Adipocyte (in vitro differentiated cells): Measurements from ENCODE around the gene FOXK2.
"Not testable (repeated sequence)": the region's sequence is repeated elsewhere in the genome, so short reads cannot be mapped to it uniquely, and the experiment has no call there.

Source experiments
- DNase-seq: peaks from one replicate; pipeline ENCODE4 v3.0.0-alpha.2; 2015; ENCODE audit warnings: low read depth
- H3K27me3 ChIP-seq: replicated peaks from 2 replicates; pipeline ENCODE4 v1.7.0; 2013; ENCODE audit warnings: mild to moderate bottlenecking, low read length, moderate library complexity; ENCODE audit not compliant: control insufficient read depth, insufficient read depth
- H3K36me3 ChIP-seq: 2 replicates; pipeline ENCODE4 v1.7.0; 2013; ENCODE audit warnings: low read length, mild to moderate bottlenecking, moderate library complexity; ENCODE audit not compliant: control insufficient read depth, insufficient read depth, severe bottlenecking
- H3K4me1 ChIP-seq: 2 replicates; pipeline ENCODE4 v1.7.0; 2013; ENCODE audit warnings: mild to moderate bottlenecking, low read length, moderate library complexity; ENCODE audit not compliant: control insufficient read depth, insufficient read depth
- H3K4me3 ChIP-seq: 2 replicates; pipeline ENCODE4 v1.7.0; 2013; ENCODE audit warnings: mild to moderate bottlenecking, low read length, moderate library complexity
- H3K9ac ChIP-seq: 2 replicates; pipeline ENCODE4 v1.7.0; 2013; ENCODE audit warnings: mild to moderate bottlenecking, low read length, moderate library complexity
- H3K9me3 ChIP-seq: 2 replicates; pipeline ENCODE4 v1.7.0; 2013; ENCODE audit warnings: mild to moderate bottlenecking, low read length, moderate library complexity; ENCODE audit not compliant: control insufficient read depth

The FOXK2 gene

DNA sequence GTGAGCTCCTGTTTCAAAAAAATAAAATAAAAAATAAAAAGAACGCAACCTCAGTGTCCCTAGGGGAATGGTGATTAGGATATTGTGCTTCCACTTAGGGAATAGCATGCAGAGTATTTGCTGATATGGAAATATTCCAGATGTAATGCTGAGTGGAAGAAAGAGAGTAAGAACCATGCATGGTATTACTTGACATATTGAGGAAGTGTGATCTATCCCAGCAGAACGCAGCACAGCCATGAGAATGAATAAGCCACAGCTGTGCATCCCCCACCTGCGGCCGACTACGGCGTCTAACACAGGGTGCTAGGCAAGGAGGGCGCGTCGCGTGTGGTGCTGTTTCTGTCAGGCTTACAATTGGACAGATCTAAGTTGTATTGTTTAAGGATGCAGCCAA lies 49.5 kb downstream of the FOXK2 start:
- H3K4me1 ChIP-seq, result peaks cover 34% of the 10 kb centered on the region
- DNase-seq, result no peak
- H3K9me3 ChIP-seq, result no peaks in the 10 kb centered on the region
- no peak overlapping the region for H3K4me3 ChIP-seq
- no peak overlapping the region for H3K9ac ChIP-seq
- no peaks in the 10 kb centered on the region for H3K27me3 ChIP-seq
- H3K36me3 ChIP-seq, result peaks cover 48% of the 10 kb centered on the region

DNA sequence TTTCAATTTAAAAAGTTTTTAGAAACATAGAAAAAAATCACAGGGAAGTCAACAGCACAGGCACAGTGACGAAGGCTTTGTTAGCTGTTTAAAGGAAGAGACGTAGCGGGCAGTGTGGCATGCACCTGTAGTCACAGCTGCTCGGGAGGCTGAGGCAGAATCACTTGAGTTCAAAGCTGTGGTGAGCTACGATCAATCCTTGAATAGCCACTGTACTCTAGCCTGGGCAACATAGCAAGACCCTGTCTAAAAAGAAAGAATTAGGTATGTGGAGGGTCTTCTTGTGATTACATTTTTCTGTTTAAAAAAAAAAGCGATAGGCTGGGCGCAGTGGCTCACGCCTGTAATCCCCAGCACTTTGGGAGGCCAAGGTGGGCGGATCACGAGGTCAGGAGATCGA lies 50.1 kb downstream of the FOXK2 start:
- Histone ChIP-seq H3K9me3 (no peaks in the 10 kb centered on the region), H3K27me3 (no peaks in the 10 kb centered on the region), H3K4me1 (peaks cover 31% of the 10 kb centered on the region), H3K9ac (no peak overlapping the region), H3K36me3 (peaks cover 54% of the 10 kb centered on the region), H3K4me3 (no peak overlapping the region)
- no peak for DNase-seq

DNA sequence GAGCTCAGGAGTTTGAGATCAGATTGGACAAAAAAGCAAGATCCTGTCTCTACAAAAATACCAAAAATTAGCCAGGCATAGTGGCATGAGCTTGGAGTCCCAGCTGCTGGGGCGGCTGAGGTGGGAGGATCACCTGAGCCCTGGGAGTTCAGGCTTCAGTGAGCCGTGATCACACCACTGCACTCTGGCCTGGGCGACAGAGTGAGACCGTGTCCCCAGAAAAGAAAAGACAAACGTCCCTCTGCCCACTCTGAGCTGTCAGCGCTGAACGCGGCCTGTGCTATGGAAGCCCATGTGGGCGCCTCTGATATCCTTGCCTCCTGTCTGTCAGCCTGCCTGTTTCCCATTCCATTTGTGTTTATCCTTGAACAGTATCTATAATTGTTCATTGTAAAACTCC lies 50.7 kb downstream of the FOXK2 start:
- DNase-seq, result no peak
- peaks cover 55% of the 10 kb centered on the region for H3K36me3 ChIP-seq
- H3K4me1 ChIP-seq, result peaks cover 30% of the 10 kb centered on the region
- no peaks in the 10 kb centered on the region for H3K9me3 ChIP-seq
- no peak overlapping the region for H3K4me3 ChIP-seq
- no peaks in the 10 kb centered on the region for H3K27me3 ChIP-seq
- no peak overlapping the region for H3K9ac ChIP-seq

DNA sequence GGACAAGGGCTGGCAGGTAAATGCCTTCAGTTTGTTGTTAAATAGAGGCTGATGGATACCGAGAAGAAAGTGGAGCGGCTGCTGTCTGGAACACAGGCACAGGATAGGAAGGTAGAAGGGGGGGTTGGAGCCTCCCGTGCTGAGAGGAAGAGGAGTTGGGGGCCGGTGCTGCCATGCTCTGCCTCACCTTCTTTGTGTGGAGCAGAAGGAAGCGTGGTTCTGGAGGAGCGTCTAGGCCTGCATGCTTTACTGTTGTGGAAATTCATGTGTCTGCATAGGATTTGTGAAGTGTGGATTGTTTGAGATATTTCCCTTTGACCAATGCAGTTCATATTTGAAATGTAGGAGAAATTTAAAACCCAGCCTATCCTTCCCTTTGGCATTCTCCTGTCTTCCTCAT lies 52.3 kb downstream of the FOXK2 start:
- Histone ChIP-seq H3K36me3 (peaks cover 62% of the 10 kb centered on the region), H3K4me1 (peaks cover 18% of the 10 kb centered on the region), H3K9me3 (no peaks in the 10 kb centered on the region), H3K27me3 (no peaks in the 10 kb centered on the region), H3K4me3 (no peak overlapping the region), H3K9ac (no peak overlapping the region)
- DNase-seq, result no peak

DNA sequence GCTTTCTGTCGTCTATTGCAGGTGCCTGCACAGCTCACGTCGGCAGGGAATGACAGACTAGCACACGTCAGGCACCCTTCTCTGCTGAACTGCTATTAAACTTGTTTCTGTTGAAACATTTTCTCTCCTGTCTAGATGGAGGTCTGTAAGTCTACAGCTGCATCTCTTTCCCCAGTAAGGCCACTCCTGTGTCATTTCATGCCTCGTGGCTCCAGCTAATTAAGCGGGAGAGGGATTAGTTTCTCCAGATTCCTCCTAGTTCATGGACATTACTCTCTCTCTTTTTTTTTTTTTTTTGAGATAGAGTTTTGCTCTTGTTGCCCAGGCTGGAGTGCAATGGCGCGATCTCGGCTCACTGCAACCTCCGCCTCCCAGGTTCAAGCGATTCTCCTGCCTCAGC lies 54.5 kb downstream of the FOXK2 start:
- H3K36me3 ChIP-seq, result peaks cover 66% of the 10 kb centered on the region
- H3K27me3 ChIP-seq, result no peaks in the 10 kb centered on the region
- no peak overlapping the region for H3K9ac ChIP-seq
- H3K4me1 ChIP-seq, result peaks cover 3% of the 10 kb centered on the region
- no peak for DNase-seq
- H3K9me3 ChIP-seq, result no peaks in the 10 kb centered on the region
- H3K4me3 ChIP-seq, result no peak overlapping the region

DNA sequence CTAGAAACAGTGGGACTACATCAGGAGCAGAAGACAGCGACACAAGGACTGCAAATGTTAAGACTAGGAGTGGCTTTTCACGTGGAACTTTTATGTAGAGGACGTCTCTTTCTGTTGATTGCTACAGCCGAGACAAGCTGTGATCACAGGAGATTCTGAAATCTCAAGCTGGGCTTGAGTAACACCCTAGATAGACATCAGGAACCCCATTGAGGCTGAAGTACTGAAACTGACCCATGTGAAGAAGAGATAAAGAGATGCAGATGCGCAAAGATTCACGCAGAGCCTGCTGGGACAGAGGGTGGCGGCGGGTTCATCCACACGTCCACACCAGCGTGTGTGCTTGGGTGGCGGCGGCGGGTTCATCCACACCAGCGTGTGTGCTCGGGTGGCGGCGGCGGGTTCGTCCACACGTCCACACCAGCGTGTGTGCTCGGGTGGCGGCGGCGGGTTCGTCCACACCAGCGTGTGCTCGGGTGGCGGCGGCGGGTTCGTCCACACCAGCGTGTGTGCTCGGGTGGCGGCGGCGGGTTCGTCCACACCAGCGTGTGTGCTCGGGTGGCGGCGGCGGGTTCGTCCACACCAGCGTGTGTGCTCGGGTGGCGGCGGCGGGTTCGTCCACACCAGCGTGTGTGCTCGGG lies 56.2 kb downstream of the FOXK2 start:
- peaks cover 64% of the 10 kb centered on the region for H3K36me3 ChIP-seq
- H3K9me3 ChIP-seq, H3K4me3 ChIP-seq, H3K27me3 ChIP-seq, DNase-seq, H3K4me1 ChIP-seq, H3K9ac ChIP-seq: not testable (repeated sequence)

DNA sequence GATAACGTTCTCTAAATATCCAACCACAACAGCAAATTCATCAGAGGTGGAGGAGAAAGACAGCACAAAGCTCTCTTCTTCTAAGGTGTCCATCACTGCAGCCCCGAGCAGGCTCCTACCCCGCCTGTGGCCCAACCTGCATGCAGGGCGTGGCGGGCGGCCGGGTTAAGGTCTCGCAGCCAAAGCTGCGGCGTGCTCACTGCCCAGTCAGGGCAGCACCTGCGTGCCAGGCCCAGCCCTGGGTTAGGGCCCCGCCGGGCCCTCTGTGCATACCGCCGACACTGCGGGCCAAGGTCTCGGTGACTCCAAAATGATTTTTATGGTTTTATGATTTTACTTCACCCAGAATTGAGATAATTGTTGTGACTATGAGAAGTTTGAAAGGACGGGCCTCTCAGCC lies 57.8 kb downstream of the FOXK2 start:
- Histone ChIP-seq H3K4me1 (peaks cover 8% of the 10 kb centered on the region), H3K9ac (no peak overlapping the region), H3K4me3 (no peak overlapping the region), H3K36me3 (peaks cover 52% of the 10 kb centered on the region), H3K9me3 (no peaks in the 10 kb centered on the region), H3K27me3 (no peaks in the 10 kb centered on the region)
- DNase-seq, result no peak

DNA sequence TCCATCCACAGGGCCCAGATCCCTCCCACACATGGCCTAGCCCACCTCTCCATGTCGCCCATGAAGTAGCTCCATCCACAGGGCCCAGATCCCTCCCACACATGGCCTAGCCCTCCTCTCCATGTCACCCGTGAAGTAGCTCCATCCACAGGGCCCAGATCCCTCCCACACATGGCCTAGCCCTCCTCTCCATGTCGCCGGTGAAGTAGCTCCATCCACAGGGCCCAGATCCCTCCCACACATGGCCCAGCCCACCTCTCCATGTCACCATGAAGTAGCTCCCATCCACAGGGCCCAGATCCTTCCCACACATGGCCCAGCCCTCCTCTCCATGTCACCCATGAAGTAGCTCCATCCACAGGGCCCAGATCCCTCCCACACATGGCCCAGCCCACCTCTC lies 60.4 kb downstream of the FOXK2 start:
- H3K36me3 ChIP-seq, result peaks cover 43% of the 10 kb centered on the region
- not testable (repeated sequence) for H3K27me3 ChIP-seq, DNase-seq, H3K4me3 ChIP-seq, H3K9me3 ChIP-seq, H3K9ac ChIP-seq
- H3K4me1 ChIP-seq, result peaks cover 18% of the 10 kb centered on the region

DNA sequence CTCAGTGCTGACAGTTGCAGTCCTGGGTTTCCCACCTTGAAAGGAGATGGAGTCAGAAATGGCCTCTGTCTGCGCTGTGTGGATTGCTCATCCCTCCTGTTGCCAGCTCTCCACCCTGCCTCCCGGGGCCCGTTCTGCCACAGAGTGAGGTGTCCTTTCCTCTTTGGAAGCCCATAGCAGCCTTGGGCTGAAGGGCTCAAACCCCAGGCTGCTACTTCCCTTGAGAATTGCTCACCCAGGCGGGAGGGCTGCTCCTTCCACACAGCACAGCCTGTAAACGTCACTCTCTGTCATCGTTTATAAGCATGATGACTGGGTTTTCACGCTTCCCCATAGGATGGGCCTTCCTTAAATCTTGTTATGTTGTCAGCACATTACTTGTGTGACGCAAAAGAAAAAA lies 62.7 kb downstream of the FOXK2 start:
- peaks cover 21% of the 10 kb centered on the region for H3K4me1 ChIP-seq
- no peaks in the 10 kb centered on the region for H3K27me3 ChIP-seq
- no peak overlapping the region for H3K9ac ChIP-seq
- H3K4me3 ChIP-seq, result no peak overlapping the region
- H3K36me3 ChIP-seq, result peaks cover 40% of the 10 kb centered on the region
- no peak for DNase-seq
- no peaks in the 10 kb centered on the region for H3K9me3 ChIP-seq

DNA sequence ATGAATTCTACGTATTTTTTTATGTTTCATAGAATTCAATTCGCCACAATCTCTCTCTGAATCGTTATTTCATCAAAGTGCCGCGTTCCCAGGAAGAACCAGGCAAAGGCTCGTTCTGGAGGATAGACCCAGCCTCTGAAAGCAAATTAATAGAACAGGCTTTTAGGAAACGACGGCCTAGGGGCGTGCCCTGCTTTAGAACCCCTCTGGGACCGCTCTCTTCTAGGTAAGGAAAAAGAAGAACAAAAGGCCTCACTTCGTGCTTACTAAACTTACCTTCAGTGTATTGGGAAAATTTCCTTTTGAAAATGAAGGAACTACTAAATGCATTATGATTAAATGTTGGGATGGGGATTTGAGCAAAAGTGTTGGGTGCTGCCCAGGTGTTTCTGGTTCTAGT lies 63.2 kb downstream of the FOXK2 start:
- peaks cover 42% of the 10 kb centered on the region for H3K36me3 ChIP-seq
- no peak for DNase-seq
- H3K27me3 ChIP-seq, result no peaks in the 10 kb centered on the region
- no peak overlapping the region for H3K4me3 ChIP-seq
- no peak overlapping the region for H3K9ac ChIP-seq
- peaks cover 21% of the 10 kb centered on the region for H3K4me1 ChIP-seq
- no peaks in the 10 kb centered on the region for H3K9me3 ChIP-seq

DNA sequence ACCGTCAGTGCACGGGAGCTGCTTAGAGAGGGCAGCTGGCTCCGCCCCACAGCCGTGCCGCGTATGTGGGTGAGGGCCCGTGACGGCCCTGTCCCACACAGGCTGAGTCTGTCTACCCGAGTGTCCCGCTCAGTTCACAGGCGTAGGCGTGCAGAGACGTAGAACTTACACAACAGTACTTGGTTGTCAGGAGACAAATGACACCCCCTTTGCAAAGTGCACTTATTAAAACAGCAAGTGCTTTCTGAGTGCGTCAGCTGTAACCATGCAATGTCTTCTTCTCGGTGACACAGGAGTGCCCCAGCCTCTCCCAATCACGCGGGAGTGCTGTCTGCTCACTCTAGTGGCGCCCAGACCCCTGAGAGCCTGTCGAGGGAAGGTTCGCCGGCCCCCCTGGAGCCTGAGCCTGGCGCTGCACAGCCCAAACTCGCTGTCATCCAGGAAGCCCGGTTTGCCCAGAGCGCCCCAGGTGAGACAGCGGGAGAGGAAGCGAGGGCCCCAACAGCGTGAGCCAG lies 64.2 kb downstream of the FOXK2 start:
- Histone ChIP-seq H3K9me3 (no peaks in the 10 kb centered on the region), H3K4me1 (peaks cover 21% of the 10 kb centered on the region), H3K9ac (no peak overlapping the region), H3K4me3 (no peak overlapping the region), H3K27me3 (no peaks in the 10 kb centered on the region), H3K36me3 (peaks cover 43% of the 10 kb centered on the region)
- no peak for DNase-seq
